ENCODE measurements around the gene PSMB10.
"Not testable (repeated sequence)": the region's sequence is repeated elsewhere in the genome, so short reads cannot be mapped to it uniquely, and the experiment has no call there.

Gene PSMB10

DNA sequence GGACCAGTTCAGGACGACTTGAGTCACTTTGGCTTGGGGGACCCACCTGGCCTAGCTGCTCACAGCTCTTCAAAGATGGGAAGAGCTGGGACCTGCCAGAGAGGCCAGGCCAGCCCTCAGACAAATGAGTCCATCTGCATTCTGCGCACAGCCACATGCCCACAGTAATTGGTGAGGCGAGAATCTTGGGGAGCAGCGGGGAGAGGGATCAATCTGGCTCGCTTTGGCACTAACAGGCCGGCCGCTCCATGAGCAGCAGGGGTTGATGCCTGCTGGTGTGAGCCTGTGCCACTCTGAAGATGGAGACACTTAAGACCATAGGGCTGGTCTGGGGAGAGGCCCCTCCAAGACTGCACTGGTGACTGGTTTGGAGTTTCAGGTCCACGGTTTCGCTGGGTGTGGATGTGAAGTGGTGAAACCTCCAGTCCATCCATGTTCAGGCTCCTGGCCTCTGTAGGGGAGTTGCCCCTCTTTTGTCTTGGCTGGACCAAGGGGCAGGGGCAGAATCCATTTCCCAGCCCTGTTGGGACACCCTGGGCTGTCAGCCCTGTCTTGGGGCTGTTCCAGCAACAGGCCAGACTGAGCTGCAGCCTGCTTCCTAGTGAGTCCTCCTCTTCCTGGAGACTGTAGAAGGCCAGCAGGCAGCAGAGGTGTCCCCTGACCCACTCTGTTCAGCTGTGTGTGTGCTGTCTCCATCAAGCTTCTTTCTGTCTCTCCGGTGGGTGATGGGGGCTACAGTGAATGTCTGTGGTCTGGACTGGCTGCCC lies 12.3 kb downstream of the PSMB10 start:
- DNase-seq = no peak

DNA sequence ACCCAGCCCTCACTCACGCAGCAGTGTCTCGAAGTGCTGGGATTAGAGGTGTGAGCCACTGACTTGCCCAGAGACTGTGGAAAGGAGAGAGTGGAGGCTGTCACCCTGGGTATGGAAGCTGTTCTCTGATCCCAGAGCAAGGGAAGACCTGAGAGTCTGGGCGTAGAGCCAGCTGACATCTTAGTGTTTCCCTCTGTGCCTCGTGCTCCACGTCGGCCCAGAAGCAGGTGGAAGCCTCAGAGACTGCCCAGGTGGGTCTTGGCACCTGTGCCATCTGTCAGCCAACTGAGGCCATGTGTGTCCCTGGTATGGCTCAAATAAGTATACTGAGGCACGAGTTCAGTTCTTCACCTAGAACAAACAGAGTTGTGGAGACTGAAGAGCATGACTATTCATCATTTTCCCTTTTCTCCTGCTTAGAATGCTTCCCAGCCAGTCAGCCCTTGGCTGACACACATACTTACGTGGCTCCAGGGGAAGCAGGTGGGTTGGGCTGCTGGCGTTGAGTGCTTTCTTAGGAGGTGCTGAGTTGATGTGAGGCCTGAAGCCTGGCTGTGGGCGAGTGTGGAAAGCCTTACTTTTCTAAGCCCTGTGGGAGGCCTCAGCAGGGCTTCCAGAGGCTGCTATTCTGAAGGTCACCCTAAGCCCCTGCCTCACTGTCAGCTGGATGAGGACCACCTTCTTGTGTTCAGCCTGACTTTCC lies 13.1 kb downstream of the PSMB10 start:
- DNase-seq = no peak

DNA sequence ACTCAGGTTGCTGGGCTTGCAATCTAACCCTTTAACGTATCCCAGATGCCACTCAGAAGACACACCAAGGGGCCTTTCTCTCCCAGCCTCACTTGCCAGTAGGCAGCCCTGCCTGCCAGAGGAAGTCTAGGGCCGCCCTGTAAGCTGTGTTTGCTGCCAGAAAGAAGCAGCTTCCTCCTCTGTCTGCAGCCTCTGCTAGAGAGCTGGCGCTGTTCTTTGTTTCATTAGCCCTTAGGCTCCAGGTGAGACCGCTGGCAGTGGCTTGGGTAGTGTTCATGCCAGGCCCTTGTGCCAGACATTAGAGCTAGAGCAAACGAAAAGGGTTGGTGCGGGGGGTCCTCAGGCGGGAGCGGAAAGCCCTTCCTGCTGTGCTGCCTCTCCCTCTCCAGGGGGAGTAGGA lies 13.9 kb downstream of the PSMB10 start:
- no peak for DNase-seq

DNA sequence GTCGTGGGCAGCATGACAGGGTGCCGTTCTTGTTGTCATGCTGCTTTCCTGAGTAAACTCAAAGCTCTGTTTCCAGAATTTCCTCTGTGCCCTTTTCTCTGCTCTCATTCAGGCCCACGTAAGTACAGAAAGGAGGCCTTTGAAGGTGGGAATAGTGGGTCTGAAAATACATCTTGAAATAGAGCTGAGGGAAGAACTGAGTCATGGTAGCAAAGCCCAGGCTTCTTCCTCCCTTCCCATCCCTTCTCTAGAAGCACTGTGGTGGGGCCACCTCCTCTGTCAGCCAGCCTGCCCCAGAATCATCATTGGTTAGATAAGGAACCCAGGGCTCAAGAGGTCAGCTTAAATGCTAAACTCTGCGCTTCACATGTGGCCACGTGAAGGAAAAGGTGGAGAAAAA lies 14.4 kb downstream of the PSMB10 start:
- DNase-seq = no peak

DNA sequence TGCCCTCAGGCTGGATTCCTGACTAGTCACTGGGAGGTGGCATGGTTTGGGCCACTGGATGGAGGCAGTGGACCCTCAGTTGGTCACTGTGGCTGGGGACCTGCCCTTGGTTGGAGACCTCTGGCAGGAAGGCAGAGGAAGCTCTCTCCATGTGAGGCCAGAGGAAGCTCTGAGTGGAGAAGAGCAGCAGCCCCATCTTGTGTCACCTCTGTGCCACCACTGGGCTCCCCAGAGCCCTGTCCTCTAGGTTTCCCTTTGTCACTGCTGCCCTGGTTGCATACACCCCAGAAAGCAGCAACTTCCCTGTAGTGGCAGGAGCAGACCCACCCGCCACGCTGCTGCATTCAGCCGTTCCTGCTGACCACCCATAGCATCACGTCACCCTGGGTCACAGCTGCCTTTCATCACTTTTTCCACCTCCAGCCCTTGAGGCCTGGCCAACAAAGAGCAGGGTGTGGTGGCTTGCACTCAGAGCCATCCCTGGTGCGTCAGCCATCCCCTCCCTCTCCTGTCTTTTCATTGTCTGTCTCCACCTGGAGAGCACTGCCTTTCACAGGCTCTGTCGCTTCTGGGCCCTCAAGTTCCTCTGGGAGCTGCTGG lies 16.9 kb downstream of the PSMB10 start:
- no peak for DNase-seq

DNA sequence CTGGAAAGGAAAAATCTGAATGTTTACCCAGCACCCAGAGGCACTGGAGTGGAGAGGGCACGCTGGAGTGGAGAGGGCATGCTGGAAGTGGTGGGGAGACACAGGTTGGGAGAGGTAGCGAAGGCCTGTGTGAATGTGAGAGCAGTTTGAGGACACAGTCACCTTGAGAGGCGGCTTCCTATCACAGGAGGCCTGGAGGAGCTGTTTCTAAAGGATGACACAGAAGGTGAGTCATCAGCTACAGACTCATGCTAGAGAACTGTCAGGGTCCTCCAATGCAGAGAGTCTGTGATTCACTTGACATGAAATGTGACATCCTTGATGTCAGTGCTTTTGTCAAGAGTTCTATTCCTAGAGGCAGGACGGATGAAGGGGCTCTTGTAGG lies 18.8 kb downstream of the PSMB10 start:
- no peak for DNase-seq

DNA sequence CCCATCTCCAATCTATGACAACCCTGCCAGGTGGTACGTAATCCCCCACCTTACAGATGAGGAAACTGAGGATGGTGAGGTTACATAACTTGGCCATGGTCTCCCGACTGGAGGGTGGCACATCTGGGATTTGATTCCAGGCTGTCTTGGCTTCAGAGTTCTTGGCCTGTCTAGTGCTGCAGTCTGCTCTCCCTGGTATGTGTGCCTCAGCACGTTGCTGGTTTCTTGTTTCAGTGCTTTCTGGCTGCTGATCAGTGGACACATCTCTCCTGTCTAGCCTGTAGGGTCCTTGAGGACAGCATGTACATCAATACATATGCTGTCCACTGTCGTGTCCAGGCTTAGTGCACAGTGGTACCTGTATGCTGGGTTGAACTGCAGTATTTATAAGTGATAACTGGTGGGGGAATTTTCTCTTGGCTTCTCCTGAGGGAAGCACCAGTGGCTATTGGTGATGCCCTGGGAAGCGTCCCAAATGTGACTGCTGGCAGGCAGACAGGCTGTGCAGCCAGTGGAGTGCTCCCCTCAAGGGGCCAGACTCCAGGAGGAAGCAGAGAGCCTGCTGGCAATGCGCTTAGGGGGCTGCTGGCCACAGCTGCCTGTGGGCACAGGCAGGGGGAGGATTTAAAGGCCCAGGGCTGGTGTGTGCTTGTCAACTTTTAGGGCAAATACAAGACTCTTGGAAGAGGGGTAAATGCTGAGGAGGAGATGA lies 19.4 kb downstream of the PSMB10 start:
- DNase-seq = no peak

DNA sequence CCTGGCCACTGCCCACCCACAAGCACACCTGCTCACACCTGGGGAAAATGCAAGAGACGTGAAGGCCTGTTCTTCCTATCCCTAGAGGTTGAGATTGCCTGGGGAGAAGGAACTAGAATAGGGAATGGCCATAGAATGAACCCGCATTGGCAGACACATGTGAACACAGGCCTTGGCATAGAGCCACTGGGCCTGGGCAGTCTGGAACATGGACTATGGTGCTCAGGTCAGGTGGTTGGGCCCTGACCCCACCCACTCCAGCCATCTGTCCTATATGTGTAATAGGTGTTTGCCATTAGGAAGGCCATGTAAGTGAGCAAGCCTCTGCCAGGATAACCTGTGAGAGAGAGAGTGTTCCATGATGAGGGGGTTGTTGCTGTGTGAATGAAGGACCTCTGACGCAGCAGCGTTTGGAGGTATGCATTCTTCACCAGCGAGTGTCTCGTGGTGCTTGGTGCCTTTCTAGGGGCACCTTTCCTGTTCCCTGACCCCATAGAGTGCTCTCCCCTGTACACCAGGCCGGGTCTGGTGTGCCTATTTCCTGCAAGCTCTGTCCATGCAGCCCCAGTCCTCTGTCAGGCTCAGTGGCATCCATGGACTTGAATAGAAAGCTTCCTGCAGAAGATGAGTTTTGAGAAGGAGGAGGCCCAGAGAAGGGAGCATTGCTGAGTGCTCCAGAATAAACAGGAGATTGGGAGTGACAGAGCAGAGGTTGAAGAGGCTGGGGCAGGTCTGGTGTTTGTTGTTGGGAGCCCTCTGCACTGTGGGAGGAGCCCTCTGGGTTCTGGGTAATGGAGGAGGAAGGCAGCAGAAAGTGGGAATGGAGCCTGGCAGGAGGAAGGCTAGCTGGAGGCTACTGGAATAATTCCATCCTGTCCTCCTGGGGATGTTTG lies 20.6 kb downstream of the PSMB10 start:
- DNase-seq = no peak

DNA sequence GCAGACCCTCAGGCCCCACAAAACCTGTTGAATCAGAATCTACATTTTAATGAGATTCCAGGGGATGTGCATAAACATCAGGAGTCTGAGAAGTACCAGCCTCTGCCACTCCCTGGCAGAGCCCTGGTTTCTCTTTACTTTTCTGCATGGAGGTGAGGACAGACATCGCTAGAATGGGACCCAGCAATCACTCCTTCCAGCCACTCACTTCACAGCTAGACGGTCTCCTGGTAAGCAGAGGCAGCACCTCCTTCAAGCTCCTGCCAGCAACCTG lies 21.2 kb downstream of the PSMB10 start:
- not testable (repeated sequence) for DNase-seq

DNA sequence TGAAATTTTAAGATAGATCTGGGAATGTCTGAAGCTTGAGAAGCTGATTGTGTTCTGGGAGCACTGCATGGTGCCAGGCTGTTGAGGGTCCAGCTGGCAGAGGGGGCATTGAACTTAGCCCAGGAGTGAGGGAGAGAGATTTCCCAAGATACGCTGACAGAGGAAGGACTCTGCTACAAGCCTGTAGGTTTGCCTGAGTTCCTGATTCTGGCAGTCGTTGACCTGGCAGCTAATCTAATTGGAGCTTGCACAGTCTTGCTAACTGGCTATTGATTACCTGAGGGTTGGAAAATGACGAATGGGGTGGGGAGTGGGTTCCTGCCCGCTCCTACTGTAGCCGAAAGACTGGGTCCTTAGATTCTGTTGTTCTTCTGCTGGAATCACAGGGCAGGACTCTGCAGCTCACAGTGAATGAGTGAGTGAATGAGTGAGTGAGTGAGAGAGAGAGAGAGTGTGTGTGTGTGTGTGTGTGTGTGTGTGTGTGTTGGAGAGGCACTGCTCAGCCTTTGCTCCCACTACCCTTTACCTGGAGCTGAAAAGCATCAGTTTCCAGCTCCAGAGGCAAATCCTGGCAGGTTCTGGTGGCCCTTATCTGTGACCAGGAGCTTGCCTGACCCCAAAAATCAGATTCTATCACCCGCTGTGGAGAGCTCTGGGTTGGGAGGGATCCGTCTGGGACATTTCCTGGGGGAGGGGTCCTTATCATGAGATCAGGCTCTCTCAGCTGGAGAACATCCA lies 21.7 kb downstream of the PSMB10 start:
- DNase-seq = no peak

DNA sequence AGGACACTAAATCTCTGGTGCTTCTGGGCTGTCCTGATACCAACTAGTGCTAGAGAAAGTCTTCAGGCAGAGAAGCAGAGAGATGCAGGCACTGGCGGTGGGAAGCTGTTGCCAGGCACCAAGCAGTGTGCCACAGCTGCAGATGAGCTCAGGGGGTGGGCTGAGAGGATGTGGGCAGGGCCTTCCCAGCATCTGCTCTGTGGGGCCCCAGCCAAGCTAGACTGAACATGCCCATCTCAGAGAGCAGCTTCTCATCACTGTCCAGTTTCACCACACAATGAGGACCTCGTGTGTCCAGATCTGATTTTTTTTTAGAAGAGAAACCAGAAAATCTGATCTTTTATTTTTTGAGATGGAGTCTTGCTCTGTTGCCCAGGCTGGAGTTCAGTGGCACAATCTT lies 26.5 kb downstream of the PSMB10 start:
- DNase-seq = no peak

DNA sequence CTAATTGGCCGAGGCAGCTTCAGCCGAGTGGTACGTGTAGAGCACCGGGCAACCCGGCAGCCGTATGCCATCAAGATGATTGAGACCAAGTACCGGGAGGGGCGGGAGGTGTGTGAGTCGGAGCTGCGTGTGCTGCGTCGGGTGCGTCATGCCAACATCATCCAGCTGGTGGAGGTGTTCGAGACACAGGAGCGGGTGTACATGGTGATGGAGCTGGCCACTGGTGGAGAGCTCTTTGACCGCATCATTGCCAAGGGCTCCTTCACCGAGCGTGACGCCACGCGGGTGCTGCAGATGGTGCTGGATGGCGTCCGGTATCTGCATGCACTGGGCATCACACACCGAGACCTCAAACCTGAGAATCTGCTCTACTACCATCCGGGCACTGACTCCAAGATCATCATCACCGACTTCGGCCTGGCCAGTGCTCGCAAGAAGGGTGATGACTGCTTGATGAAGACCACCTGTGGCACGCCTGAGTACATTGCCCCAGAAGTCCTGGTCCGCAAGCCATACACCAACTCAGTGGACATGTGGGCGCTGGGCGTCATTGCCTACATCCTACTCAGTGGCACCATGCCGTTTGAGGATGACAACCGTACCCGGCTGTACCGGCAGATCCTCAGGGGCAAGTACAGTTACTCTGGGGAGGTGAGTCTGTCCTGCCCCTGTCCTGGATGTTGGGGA lies 27.5 kb downstream of the PSMB10 start:
- no peak for DNase-seq

DNA sequence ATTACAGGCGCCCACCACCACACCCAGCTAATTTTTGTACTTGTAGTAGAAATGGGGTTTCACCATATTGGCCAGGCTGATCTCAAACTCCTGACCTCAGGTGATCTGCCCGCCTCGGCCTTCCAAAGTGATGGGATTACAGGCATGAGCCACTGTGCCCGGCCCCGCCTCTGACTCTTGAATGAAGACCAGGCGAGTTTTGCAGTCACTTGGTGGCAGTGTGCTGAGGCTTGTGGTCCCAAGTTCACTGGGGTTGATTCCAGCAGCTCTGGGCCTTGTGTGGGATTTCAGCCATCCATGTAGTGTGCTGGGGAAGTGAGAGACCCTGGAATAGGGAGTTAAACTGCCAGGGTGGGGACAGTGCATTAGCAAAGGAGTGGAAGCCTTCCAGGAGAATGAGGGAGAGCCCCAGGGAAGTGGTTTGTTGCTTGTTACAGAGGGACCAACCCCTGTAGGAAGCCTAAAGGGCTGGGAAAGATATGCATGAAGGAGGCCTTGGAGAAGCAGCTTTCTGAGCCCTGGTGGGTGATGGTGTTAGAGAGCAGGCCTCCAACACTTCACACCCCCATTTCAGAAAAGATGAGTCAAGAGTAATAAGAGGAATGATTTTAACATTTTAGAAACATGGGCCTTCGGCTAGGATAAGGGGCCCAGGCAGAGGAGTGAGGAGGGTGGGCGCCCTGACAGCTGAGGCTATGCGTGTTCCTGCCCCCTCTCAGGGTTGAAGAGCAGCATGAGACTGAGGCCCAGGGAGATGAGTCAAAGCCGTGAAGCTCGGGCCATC lies 29.1 kb downstream of the PSMB10 start:
- no peak for DNase-seq

DNA sequence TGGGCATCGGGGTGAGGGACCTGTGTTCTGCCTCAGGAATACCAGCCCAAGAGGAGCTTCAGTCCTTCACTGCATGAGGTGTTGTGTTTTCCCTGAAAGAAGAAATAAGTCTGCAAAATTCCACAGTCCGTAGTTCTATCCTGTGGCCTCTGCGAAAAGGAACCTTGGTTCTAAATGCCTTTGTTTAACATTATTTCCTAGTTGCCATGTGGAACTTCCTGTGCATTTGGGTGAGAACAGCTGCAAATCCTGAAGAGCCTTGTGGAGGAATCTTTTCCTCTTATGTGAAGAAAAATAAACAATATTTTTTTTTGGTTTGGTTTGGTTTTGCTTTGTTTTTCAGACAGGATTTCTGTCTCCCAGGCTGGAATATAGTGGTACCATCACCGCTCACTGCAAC lies 33.8 kb downstream of the PSMB10 start:
- DNase-seq = no peak

DNA sequence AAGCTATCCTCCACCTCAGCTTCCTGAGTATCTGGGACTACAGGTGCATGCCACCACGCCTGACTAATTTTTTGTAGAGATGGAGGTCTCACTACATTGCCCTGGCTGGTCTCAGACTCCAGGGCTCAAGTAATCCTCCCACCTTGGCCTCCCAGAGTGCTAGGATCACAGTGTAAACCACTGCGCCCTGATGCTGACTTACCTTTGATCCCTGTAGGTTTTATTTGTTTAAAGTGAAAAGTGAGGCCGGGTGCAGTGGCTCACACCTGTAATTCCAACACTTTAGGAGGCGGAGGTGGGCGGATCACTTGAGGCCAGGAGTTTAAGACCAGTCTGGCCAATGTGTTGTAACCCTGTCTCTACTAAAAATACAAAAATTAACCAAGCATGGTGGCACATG lies 34.9 kb downstream of the PSMB10 start:
- no peak for DNase-seq

DNA sequence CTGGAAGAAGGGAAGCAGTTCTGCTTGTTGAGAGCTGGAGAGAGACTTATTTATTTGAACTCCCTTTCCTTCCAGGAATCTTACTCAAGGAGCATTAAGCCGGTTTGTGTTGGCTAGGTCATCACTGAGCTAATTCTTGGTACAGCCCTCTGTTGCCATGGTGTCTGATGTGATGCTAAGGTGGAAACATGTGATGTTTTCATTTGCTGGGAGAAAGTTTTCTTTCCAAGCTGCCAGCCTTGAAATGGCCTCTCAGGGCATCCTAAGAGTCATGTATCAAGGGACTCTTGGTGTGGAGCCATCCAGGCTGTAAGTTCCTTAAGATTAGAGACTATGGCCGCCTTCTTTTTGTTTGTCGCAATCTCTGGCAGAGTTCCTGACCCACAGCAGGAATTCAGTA lies 39.4 kb downstream of the PSMB10 start:
- DNase-seq = no peak

DNA sequence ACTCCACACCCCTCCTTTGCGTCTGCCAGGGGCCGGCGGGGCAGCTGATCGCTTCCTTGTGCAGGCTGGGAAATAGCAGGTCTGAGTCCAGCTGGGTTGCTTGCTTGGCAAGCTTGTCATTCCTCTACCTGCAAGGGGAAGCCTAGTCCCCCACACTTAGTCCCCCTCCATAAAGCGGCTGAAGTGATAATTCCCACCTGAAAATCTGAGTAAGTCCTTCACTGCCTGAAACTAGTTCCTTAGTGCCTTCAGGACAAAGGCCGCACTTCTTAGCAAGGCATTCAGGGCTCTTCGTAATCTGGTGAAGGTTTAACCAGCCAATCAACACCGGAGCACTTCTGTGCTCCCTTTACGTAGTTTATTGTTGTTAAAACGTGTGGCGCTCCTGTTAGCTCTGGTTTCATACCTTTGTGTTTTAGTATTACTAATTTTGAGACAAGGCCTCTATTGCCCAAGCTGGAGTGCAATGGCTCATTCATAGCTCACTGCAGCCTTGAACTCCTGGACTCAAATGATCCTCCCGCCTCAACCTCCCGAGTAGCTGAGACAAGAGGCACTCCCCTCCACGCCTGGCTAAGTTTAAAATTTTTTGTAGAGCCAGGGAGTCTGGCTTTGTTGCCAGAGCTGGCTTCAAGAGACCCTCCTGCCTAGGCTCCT lies 42.8 kb downstream of the PSMB10 start:
- DNase-seq = no peak

DNA sequence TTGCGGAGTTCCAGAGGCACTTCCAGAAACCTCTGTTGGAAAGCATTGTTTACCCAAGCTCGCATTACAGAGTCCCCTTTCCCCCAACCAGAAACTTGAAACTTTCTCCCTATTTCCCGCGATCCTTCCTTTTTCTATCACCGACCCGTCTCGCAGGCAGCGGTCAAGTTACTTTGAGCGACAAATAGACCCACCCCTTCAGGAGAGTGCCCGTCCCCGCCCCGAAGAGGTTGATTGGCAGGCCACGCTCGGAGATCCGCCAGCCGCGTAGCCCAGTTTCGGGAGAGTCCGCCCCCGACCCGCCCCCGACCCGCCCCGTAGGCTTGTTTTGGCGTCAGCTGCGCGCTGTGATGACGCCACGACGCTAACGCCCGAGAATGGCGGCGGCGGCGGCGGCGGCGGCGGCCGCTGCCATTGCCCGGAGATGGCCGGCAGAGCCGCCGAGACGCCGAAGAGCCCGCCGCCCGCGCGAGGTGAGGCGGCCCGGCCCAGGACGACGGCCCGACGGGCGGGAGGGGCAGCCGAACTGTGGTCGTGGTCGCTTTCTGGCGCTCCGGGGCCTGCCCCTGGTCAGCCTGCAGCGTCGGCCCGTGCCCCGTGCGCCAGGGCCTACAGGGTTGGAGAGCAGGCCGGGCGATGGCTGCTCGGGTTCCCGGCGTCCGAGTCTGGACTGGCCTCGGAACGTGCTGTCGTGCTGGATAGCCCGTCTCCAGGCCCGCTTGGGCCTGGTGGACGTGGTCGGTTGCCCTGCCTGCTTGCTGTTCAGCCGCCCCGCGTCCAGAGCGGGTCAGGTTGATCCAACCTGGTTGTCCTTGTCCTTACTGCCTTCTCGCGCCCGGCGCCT lies 43.5 kb downstream of the PSMB10 start, which contains the start of gene PSKH1:
TSS of gene PSKH1 (plus strand) at position 356 of the 844 bp plus-strand sequence. CDS start 15,496 bp downstream, outside the sequence.
- peak; percentile 91 to 96 (median 93) for DNase-seq

DNA sequence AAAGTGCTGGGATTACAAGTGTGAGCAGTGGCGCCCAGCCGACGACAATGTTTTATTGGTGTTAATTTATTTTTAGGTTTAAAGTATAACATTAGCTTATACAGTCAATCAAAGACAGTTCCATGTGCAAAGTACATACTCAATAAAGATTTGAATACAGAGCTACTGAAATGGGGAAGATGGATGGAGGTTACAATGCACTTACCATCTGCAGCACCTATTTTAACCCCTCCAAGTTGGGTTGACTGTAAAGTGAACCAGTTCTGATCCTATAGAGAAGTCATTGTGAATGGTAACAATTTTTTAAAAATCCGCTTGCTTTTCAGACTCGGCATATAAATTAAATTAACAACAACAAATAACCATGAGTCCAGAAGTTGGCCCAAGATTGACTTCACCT lies 44.3 kb downstream of the PSMB10 start:
- no peak for DNase-seq

Data from activated CD4-positive, CD25-positive, alpha-beta regulatory T cell (primary cell).